Fibroblast of lung (primary cell): ENCODE data around the gene IL18R1.

ENCODE experiments used
- CTCF ChIP-seq, 2 donors: IDR thresholded peaks in 1 of 2; conservative IDR thresholded peaks in 1 of 2; 1 replicate in 1 of 2; 2 replicates in 1 of 2; pipeline ENCODE4 v1.5.1; 2011 to 2012; ENCODE audit warnings: low read length in 2 of 2, control low read depth in 1 of 2, inconsistent platforms in 1 of 2, low read depth in 1 of 2, mild to moderate bottlenecking in 1 of 2
- EZH2 ChIP-seq: IDR thresholded peaks from 2 replicates; pipeline ENCODE4 v1.5.1; 2012; ENCODE audit warnings: low read length, control low read depth, mild to moderate bottlenecking; ENCODE audit errors: missing control alignments

GRCh38 chr2:102357937-102358336, 2.3 kb downstream of the IL18R1 start:
- TF ChIP-seq CTCF (conservative IDR thresholded peaks at IDR 0.05 in 1 of 2, IDR thresholded peaks at IDR 0.05 in 1 of 2; ENCODE audit: low read depth in 1 of 2, low read length in 2 of 2) (no peak), EZH2 (no peak)
